RWPE1 (cell line): ENCODE data around the gene ANO7.

Experiments
- CTCF ChIA-PET: fragments of 350-600 bp; sonication (Branson Sonifier 250); formaldehyde crosslinking; extraction: SDS; loops from one replicate; lab custom pipeline; 2021; lab: Yijun Ruan, JAX
- POLR2A ChIA-PET: fragments of 400-600 bp; formaldehyde crosslinking; extraction: SDS; loops from one replicate; lab custom pipeline; 2020; ENCODE audit warnings: antibody characterized with exemption; ENCODE audit not compliant: low non-redundant PET; lab: Yijun Ruan, JAX
- DNase-seq: peaks from one replicate; pipeline ENCODE4 v3.0.0; 2012; ENCODE audit warnings: low spot score
- H3K27ac ChIP-seq: fragments of 450-650 bp; 2 replicates; pipeline ENCODE4 v1.5.1; 2017
- CTCF ChIP-seq: fragments of 450-650 bp; conservative IDR thresholded peaks from 2 replicates; pipeline ENCODE4 v1.5.1; 2017; ENCODE audit warnings: low read depth, mild to moderate bottlenecking

Gene ANO7

GRCh38 chr2:241226723-241227572 lies 38.5 kb downstream of the ANO7 start:
- TF ChIP-seq CTCF = no peak
- no peak for DNase-seq
- CTCF ChIA-PET = interaction anchor here (0.6 kb wide), 1 partner anchor 154 kb away, joined by 3 read pairs; no protein-coding TSS in a partner anchor
- peak overlapping the region; percentile 50 for H3K27ac ChIP-seq
- POLR2A ChIA-PET = no interaction called here

DNA sequence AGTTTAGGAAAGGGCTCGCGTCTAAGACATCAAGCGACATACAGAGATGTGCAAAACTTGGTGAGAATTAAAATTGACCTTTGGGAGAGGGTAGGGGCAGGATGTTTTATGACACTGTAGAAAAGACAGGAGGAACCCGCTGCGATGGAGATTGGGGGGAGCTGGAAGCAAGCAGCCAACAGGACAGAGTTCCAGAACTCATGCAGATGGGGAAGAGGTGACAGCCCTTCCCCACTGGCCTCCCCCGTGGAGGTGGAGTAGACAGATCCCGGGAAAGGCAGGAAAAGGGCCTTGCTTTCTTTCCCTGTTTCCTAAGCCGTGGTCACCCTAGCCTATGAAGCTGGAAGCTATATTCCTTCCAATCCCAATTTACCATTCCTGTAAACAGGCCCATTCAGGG lies 39.1 kb downstream of the ANO7 start:
- CTCF ChIA-PET = interaction anchor here (0.6 kb wide), 1 partner anchor 499 kb away, joined by 5 read pairs; no protein-coding TSS in a partner anchor
- H3K27ac ChIP-seq = peak overlapping the region; percentile 27
- POLR2A ChIA-PET = no interaction called here
- DNase-seq = no peak
- TF ChIP-seq CTCF = no peak

- POLR2A ChIA-PET = no interaction called here
- peak overlapping the region; percentile 27 for H3K27ac ChIP-seq
- TF ChIP-seq CTCF = no peak
- no peak for DNase-seq
- CTCF ChIA-PET = interaction anchor here (0.6 kb wide), 2 partner anchors 301 to 499 kb away, joined by 5 read pairs; no protein-coding TSS in a partner anchor
Measured at GRCh38 chr2:241228081-241228859, 39.8 kb downstream of the ANO7 start.

DNA sequence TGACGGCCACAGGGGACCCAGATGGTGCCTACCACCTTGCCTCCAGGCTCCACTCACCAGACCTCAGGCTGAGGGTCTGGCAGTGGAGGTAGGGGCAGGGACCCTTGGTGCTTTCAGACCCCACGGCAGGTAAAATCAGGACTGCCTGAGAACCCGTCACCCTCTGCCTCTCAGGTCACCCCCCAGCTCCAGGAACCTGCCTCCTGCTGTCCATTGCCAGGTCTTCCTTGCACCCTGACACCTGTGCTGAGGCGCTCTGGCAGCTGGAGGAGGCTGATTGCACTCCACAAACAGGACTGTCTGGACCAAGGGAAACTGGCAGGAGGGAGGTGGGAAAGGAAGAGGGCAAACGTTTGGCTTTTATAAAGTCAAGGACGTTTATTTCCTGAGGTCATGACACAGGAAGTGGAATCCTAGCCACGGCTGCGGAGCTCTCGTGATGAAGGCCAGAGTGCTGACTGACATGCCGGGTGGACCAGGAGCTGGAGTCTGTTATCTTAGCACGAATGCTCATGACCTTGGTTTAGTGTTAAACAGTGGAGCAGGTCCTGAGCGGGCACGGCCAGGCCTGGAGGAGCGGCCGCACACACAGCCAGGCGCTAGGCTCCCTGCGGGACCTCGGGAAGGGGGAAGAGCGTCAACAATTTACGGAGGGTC lies 40.5 kb downstream of the ANO7 start:
- TF ChIP-seq CTCF = no peak
- no peak for DNase-seq
- ChIA-PET CTCF (no interaction called here), POLR2A (no interaction called here)
- peak overlapping the region; percentile 27; the same call in 1 of the 2 replicates for H3K27ac ChIP-seq

DNA sequence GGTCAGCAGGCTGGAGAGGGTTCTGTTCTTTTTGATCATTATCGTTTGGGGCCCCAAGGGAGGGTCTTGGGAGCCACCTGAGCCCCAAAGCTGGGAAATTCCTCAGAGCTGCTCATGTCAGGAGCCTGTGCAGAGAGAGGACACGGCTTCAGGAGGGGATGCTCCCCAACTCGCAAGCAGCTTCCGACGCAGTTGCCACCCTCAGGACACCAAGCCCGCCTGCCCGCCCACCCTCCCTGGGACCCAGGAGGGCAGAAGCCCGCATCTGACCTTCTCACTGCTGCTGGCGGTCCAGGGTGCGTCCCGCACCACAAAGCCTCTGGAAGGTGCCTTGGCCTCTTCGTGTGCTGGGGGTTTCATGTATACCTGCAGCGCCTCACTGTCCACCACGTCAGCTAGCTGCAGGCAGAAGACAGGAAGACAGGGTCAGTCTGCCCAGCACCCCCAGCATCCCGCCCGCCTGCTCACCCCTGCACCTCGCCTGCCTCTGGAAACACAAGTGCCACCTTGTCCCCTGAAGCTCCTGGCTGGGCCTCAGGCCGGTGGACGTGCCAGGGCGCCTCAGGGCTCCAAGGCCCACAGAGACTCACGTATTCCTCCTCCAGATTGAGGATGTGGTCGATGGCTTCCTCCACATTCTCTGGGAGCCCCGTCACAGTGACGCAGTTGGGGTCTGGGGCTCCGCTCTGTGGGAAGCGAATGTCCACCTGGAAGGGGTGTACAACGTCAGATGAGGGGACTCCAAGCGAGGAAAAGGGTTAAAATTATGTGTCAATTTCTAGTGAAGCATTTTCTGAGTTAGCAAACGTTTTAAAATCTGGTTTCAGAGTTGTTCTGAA lies 41.3 kb downstream of the ANO7 start:
- peak overlapping the region; percentile 27; the same call in 1 of the 2 replicates for H3K27ac ChIP-seq
- no peak for TF ChIP-seq CTCF
- ChIA-PET POLR2A (no interaction called here), CTCF (no interaction called here)
- no peak for DNase-seq
